ENCODE results near the gene SHC2.
"Not testable (repeated sequence)": the region's sequence is repeated elsewhere in the genome, so short reads cannot be mapped to it uniquely, and the experiment has no call there.

The SHC2 gene

GRCh38 chr19:455031-455705 lies 5.7 kb downstream of the SHC2 start:
- intact Hi-C loops (cut with DNase I), result no loop called here
- DNase-seq, result peak in 1 of 10 donors; percentile 60

GRCh38 chr19:453606-454005 lies 7.2 kb downstream of the SHC2 start:
- intact Hi-C loops (cut with DNase I), result no loop called here
- DNase-seq, result peak in 2 of 10 donors; percentile 50 to 55

GRCh38 chr19:452829-453228 lies 8.0 kb downstream of the SHC2 start:
- intact Hi-C loops (cut with DNase I), result no loop called here
- peak in 2 of 10 donors; percentile 61 to 69 for DNase-seq

- intact Hi-C loops (cut with DNase I), result not testable (repeated sequence)
- DNase-seq, result peak in 1 of 10 donors; percentile 13
These were observed 9.8 kb downstream of the SHC2 start for GRCh38 chr19:450912-451481.

GRCh38 chr19:449916-450315 lies 10.9 kb downstream of the SHC2 start:
- peak in 1 of 10 donors; percentile 58 for DNase-seq
- intact Hi-C loops (cut with DNase I), result no loop called here

- peak in 2 of 10 donors; percentile 40 to 69 for DNase-seq
- intact Hi-C loops (cut with DNase I), result no loop called here
These were observed 12.8 kb downstream of the SHC2 start for GRCh38 chr19:447816-448560.

- intact Hi-C loops (cut with DNase I), result no loop called here
- DNase-seq, result peak in 1 of 10 donors; percentile 54
These were observed 13.8 kb downstream of the SHC2 start for GRCh38 chr19:447064-447426.

GRCh38 chr19:444677-445210 lies 16.1 kb downstream of the SHC2 start:
- intact Hi-C loops (cut with DNase I), result no loop called here
- peak in 1 of 10 donors; percentile 77 for DNase-seq

- intact Hi-C loops (cut with DNase I), result no loop called here
- peak in 1 of 10 donors; percentile 5 for DNase-seq
These were observed 17.8 kb downstream of the SHC2 start for GRCh38 chr19:443005-443404.

- intact Hi-C loops (cut with DNase I), result no loop called here
These were observed 18.7 kb downstream of the SHC2 start for GRCh38 chr19:442085-442484.

GRCh38 chr19:441213-441836 lies 19.5 kb downstream of the SHC2 start:
- intact Hi-C loops (cut with DNase I), result no loop called here
- peak in 3 of 10 donors; percentile 63 to 86 (median 66) for DNase-seq

More at GRCh38 chr19:442085-442484, 18.7 kb downstream of the SHC2 start:
- DNase-seq, result peak in 1 of 10 donors; percentile 9

GRCh38 chr19:440391-441212 lies 20.2 kb downstream of the SHC2 start:
- DNase-seq, result peak in 2 of 10 donors; percentile 52 to 79

GRCh38 chr19:439167-439900 lies 21.5 kb downstream of the SHC2 start:
- peak in 2 of 10 donors; percentile 49 to 63 for DNase-seq
- intact Hi-C loops (cut with DNase I), result no loop called here

More at GRCh38 chr19:440391-441212, 20.2 kb downstream of the SHC2 start:
- intact Hi-C loops (cut with DNase I), result no loop called here

- DNase-seq, result peak in 2 of 10 donors; percentile 53 to 81
- intact Hi-C loops (cut with DNase I), result no loop called here
These were observed 22.3 kb downstream of the SHC2 start for GRCh38 chr19:438416-438958.

GRCh38 chr19:437041-437440 lies 23.8 kb downstream of the SHC2 start:
- DNase-seq, result peak in 3 of 10 donors; percentile 24 to 81 (median 73)

GRCh38 chr19:436413-436950 lies 24.4 kb downstream of the SHC2 start:
- peak in 2 of 10 donors; percentile 51 to 66 for DNase-seq
- intact Hi-C loops (cut with DNase I), result no loop called here

More at GRCh38 chr19:437041-437440, 23.8 kb downstream of the SHC2 start:
- intact Hi-C loops (cut with DNase I), result no loop called here

- intact Hi-C loops (cut with DNase I), result no loop called here
- peak in 7 of 10 donors; percentile 40 to 95 (median 72) for DNase-seq
These were observed 25.0 kb downstream of the SHC2 start for GRCh38 chr19:435707-436412.

Data from posterior cingulate gyrus (tissue), 11 donors.